ENCODE data around the gene EDIL3. TPM values are rescaled to one million over a fixed set of nuclear protein-coding genes. Genes with fewer than 3 reads are reported as not detected.

The EDIL3 gene
- total RNA-seq, 3 donors from 2014 or later: 4.3 to 7.2 (median 4.6) TPM

- DNase-seq (ENCODE audit: low spot score in 2 of 2): no peak
- intact Hi-C loops (cut with DNase I; ENCODE audit: low total_unique reads): no loop called here
- Histone ChIP-seq H3K9me3 (no peaks in the 10 kb centered on the region), H3K27me3 (peaks cover 0 to 21% of the 10 kb centered on the region in 2 donors), H3K36me3 (no peaks in the 10 kb centered on the region), H3K27ac (no peak overlapping the region), H3K4me3 (no peak overlapping the region), H3K4me1 (no peaks in the 10 kb centered on the region)
- TF ChIP-seq POLR2AphosphoS5 (IDR thresholded peaks at IDR 0.05): no peak
- no peak for TF ChIP-seq CTCF (IDR thresholded peaks at IDR 0.05)
- no peak for TF ChIP-seq POLR2A (IDR thresholded peaks at IDR 0.05)
Observed at GRCh38 chr5:84378420-84378819, 6.3 kb downstream of the EDIL3 start.

- Histone ChIP-seq H3K27me3 (peaks cover 0 to 1% of the 10 kb centered on the region in 2 donors), H3K4me1 (no peaks in the 10 kb centered on the region), H3K9me3 (no peaks in the 10 kb centered on the region), H3K4me3 (no peak overlapping the region), H3K36me3 (no peaks in the 10 kb centered on the region), H3K27ac (no peak overlapping the region)
- TF ChIP-seq CTCF (IDR thresholded peaks at IDR 0.05) (no peak), POLR2AphosphoS5 (IDR thresholded peaks at IDR 0.05) (no peak), POLR2A (IDR thresholded peaks at IDR 0.05) (no peak)
- DNase-seq (ENCODE audit: low spot score in 2 of 2): no peak
- intact Hi-C loops (cut with DNase I; ENCODE audit: low total_unique reads): no loop called here
Observed at GRCh38 chr5:84376346-84376745, 8.3 kb downstream of the EDIL3 start.

GRCh38 chr5:84374568-84374967 lies 10.1 kb downstream of the EDIL3 start:
- no peak overlapping the region for H3K27ac ChIP-seq
- DNase-seq (ENCODE audit: low spot score in 2 of 2): no peak
- H3K4me3 ChIP-seq: no peak overlapping the region
- no peaks in the 10 kb centered on the region for H3K9me3 ChIP-seq
- intact Hi-C loops (cut with DNase I; ENCODE audit: low total_unique reads): no loop called here
- no peak for TF ChIP-seq POLR2AphosphoS5 (IDR thresholded peaks at IDR 0.05)
- no peak for TF ChIP-seq POLR2A (IDR thresholded peaks at IDR 0.05)
- no peak for TF ChIP-seq CTCF (IDR thresholded peaks at IDR 0.05)
- no peaks in the 10 kb centered on the region for H3K4me1 ChIP-seq
- no peaks in the 10 kb centered on the region for H3K27me3 ChIP-seq
- H3K36me3 ChIP-seq: no peaks in the 10 kb centered on the region

- no peak overlapping the region for H3K27ac ChIP-seq
- no peaks in the 10 kb centered on the region for H3K9me3 ChIP-seq
- no peak overlapping the region for H3K4me3 ChIP-seq
- intact Hi-C loops (cut with DNase I; ENCODE audit: low total_unique reads): no loop called here
- no peaks in the 10 kb centered on the region for H3K27me3 ChIP-seq
- no peak for TF ChIP-seq CTCF (IDR thresholded peaks at IDR 0.05)
- TF ChIP-seq POLR2A (IDR thresholded peaks at IDR 0.05): no peak
- no peak for TF ChIP-seq POLR2AphosphoS5 (IDR thresholded peaks at IDR 0.05)
- DNase-seq (ENCODE audit: low spot score in 2 of 2): no peak
- no peaks in the 10 kb centered on the region for H3K36me3 ChIP-seq
- no peaks in the 10 kb centered on the region for H3K4me1 ChIP-seq
Observed at GRCh38 chr5:84373506-84373905, 11.2 kb downstream of the EDIL3 start.

- no peak for DNase-seq (ENCODE audit: low spot score in 2 of 2)
- Histone ChIP-seq H3K27ac (no peak overlapping the region), H3K4me1 (no peaks in the 10 kb centered on the region), H3K36me3 (no peaks in the 10 kb centered on the region), H3K9me3 (no peaks in the 10 kb centered on the region), H3K27me3 (no peaks in the 10 kb centered on the region), H3K4me3 (no peak overlapping the region)
- TF ChIP-seq POLR2AphosphoS5 (IDR thresholded peaks at IDR 0.05) (no peak), POLR2A (IDR thresholded peaks at IDR 0.05) (no peak), CTCF (IDR thresholded peaks at IDR 0.05) (no peak)
- intact Hi-C loops (cut with DNase I; ENCODE audit: low total_unique reads): no loop called here
Observed at GRCh38 chr5:84372066-84372695, 12.5 kb downstream of the EDIL3 start.

Data from breast epithelium (tissue), 4 donors.